Esophagus muscularis mucosa (tissue), 4 donors: ENCODE results near the gene FBXO34. TPM values are rescaled to one million over a fixed set of nuclear protein-coding genes. Genes with fewer than 3 reads are reported as not detected.

Experiments
- DNase-seq: peaks from one replicate; pipeline ENCODE4 v3.0.0-alpha.2; 2017; ENCODE audit errors: extremely low spot score
- H3K27ac ChIP-seq, 4 donors: fragments of 200-600 bp; sonication (generic); replicated peaks in 1 of 4; 1 replicate in 3 of 4; 2 replicates in 1 of 4; pipeline ENCODE4 v1.5.1; 2016 to 2019; ENCODE audit warnings: mild to moderate bottlenecking in 1 of 4
- H3K27me3 ChIP-seq, 4 donors: fragments of 200-600 bp; sonication (generic); one replicate each; pipeline versions ENCODE4 v1.5.1 to v1.6.0; 2016 to 2019
- H3K36me3 ChIP-seq, 4 donors: fragments of 200-600 bp; sonication (generic); one replicate each; pipeline ENCODE4 v1.5.1; 2016 to 2019
- H3K4me1 ChIP-seq, 4 donors: fragments of 200-600 bp; sonication (generic); one replicate each; pipeline ENCODE4 v1.5.1; 2016 to 2019
- H3K4me3 ChIP-seq, 4 donors: fragments of 200-600 bp; sonication (generic); 1 replicate in 2 of 4; 2 replicates in 2 of 4; pipeline ENCODE4 v1.5.1; 2016 to 2019; ENCODE audit warnings: mild to moderate bottlenecking in 4 of 4, moderate library complexity in 1 of 4
- H3K9me3 ChIP-seq, 4 donors: fragments of 200-600 bp; sonication (generic); 1 replicate in 3 of 4; 2 replicates in 1 of 4; pipeline ENCODE4 v1.5.1; 2016 to 2019
- EP300 ChIP-seq: sonication (generic); formaldehyde crosslinking; IDR thresholded peaks from one replicate; pipeline ENCODE4 v1.6.1; 2017; ENCODE audit warnings: antibody characterized with exemption
- POLR2A ChIP-seq: fragments of 450-650 bp; IDR thresholded peaks from one replicate; pipeline ENCODE4 v1.6.1; 2017; ENCODE audit warnings: antibody characterized with exemption, moderate library complexity, mild to moderate bottlenecking, low read depth
- POLR2AphosphoS5 ChIP-seq, 2 donors: sonication (generic); formaldehyde crosslinking; IDR thresholded peaks; one replicate each; pipeline ENCODE4 v1.6.1; 2017; ENCODE audit warnings: antibody characterized with exemption in 2 of 2
- WGBS: methylation state at CpG from one replicate; pipeline ENCODE4 v1.1.5; 2018; 5-methylcytosine and 5-hydroxymethylcytosine counted together
- intact Hi-C: fragments of 100-400 bp; cut with DNase I; formaldehyde crosslinking; loops from one replicate; pipeline ENCODE4 v1.15.1; 2023
- total RNA-seq, 4 donors: library from RNA; depleted of rRNA; stranded (reverse); fragments of >200 nt; gene quantifications; one replicate each; pipeline versions ENCODE4 v1.1.0 to v1.2.1, GENCODE V29; 2016
- TF ChIP-seq, protein P1 (sequence below), 3 experiments: fragments of 200-600 bp in 2 of 3; fragments of 450-650 bp in 1 of 3; sonication (generic) in 2 of 3; IDR thresholded peaks; one replicate each; pipeline ENCODE4 v1.5.1; 2017 to 2019; ENCODE audit warnings: antibody characterized with exemption in 3 of 3, mild to moderate bottlenecking in 2 of 3, moderate library complexity in 1 of 3

Gene FBXO34
- total RNA-seq, 4 donors from 2014 or later = 16.2 to 22.0 (median 20.4) TPM

GRCh38 chr14:55285048-55285652 lies 13.9 kb downstream of the FBXO34 start:
- no peaks in the 10 kb centered on the region for H3K36me3 ChIP-seq
- TF ChIP-seq, protein P1, sequence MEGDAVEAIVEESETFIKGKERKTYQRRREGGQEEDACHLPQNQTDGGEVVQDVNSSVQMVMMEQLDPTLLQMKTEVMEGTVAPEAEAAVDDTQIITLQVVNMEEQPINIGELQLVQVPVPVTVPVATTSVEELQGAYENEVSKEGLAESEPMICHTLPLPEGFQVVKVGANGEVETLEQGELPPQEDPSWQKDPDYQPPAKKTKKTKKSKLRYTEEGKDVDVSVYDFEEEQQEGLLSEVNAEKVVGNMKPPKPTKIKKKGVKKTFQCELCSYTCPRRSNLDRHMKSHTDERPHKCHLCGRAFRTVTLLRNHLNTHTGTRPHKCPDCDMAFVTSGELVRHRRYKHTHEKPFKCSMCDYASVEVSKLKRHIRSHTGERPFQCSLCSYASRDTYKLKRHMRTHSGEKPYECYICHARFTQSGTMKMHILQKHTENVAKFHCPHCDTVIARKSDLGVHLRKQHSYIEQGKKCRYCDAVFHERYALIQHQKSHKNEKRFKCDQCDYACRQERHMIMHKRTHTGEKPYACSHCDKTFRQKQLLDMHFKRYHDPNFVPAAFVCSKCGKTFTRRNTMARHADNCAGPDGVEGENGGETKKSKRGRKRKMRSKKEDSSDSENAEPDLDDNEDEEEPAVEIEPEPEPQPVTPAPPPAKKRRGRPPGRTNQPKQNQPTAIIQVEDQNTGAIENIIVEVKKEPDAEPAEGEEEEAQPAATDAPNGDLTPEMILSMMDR (IDR thresholded peaks at IDR 0.05) = no peak
- TF ChIP-seq EP300 = no peak
- no peak for TF ChIP-seq POLR2A
- TF ChIP-seq POLR2AphosphoS5 (IDR thresholded peaks at IDR 0.05) = no peak
- H3K9me3 ChIP-seq = no peaks in the 10 kb centered on the region
- peaks cover 16 to 24% (median 20%) of the 10 kb centered on the region in 4 donors for H3K4me1 ChIP-seq
- WGBS = 86% methylated on average over 13 of the region's 13 CpGs
- intact Hi-C loops = no loop called here
- no peaks in the 10 kb centered on the region for H3K27me3 ChIP-seq
- no peak overlapping the region for H3K4me3 ChIP-seq
- no peak overlapping the region for H3K27ac ChIP-seq
- DNase-seq = no peak

DNA sequence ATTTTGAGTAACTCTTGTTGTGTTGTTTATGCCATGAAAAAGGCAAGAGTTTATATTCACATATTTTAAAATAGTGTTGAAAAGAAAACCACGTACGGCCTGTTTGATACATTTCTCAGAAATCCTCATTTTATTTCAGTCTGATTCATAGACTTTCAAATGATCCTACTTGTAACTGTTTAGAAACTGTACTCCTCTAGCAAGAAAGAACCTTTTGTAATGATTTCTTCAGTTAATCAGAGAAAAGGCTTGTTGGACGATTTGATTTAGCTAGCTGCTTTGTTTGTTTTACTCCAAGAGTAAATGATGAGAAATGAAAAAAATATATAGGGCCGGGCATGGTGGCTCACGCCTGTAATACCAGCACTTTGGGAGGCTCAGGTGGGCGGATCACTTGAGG lies 17.2 kb downstream of the FBXO34 start:
- WGBS = 80% methylated on average over 6 of the region's 6 CpGs

DNA sequence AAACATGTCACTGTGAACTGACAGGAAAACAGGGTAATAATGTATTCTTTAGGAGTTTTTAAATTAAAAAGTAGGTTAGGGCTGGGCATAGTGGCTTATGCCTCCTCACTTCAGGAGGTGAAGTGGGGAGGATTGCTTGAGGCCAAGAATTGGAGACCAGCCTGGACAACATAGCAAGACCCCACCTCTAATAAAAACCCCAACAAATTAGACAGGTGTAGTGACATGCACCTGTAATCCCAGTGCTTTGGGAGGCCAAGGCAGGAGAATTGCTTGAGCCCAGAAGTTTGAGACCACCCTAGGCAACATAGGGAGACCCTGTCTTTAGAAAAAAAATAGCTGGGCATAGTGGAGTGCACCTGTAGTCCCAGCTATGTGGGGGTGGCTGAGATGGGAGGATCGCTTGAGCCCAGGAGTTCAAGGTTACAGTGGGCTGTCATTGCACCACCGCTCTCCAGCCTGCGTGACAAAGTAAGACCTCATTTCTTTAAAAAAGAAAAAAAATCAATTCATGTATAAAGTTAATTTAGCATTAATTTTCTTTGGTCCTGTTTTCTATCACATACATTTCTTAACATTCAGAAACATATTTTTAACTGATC lies 20.4 kb downstream of the FBXO34 start:
- Histone ChIP-seq H3K27ac (no peak overlapping the region), H3K36me3 (no peaks in the 10 kb centered on the region), H3K9me3 (no peaks in the 10 kb centered on the region), H3K27me3 (no peaks in the 10 kb centered on the region), H3K4me3 (no peak overlapping the region), H3K4me1 (peaks cover 1 to 14% (median 5%) of the 10 kb centered on the region in 4 donors)
- TF ChIP-seq POLR2A (no peak), POLR2AphosphoS5 (IDR thresholded peaks at IDR 0.05) (no peak), EP300 (no peak)
- TF ChIP-seq, protein P1 (IDR thresholded peaks at IDR 0.05) = no peak
- DNase-seq = no peak
- intact Hi-C loops = no loop called here
- WGBS = 99% methylated on average over 3 of the region's 3 CpGs

More for the DNA sequence above, 17.2 kb downstream of the FBXO34 start:
- Histone ChIP-seq H3K27ac (no peak overlapping the region), H3K4me3 (no peak overlapping the region), H3K9me3 (no peaks in the 10 kb centered on the region), H3K27me3 (no peaks in the 10 kb centered on the region), H3K4me1 (peaks cover 3 to 27% (median 18%) of the 10 kb centered on the region in 4 donors), H3K36me3 (no peaks in the 10 kb centered on the region)
- DNase-seq = no peak
- intact Hi-C loops = no loop called here
- TF ChIP-seq, protein P1 (IDR thresholded peaks at IDR 0.05) = no peak
- TF ChIP-seq POLR2AphosphoS5 (IDR thresholded peaks at IDR 0.05) (no peak), EP300 (no peak), POLR2A (no peak)

GRCh38 chr14:55294603-55295002 lies 23.4 kb downstream of the FBXO34 start:
- H3K27ac ChIP-seq = no peak overlapping the region
- no peak overlapping the region for H3K4me3 ChIP-seq
- intact Hi-C loops = no loop called here
- H3K4me1 ChIP-seq = peaks cover 9 to 22% (median 14%) of the 10 kb centered on the region in 4 donors
- peaks cover 0 to 11% (median 4%) of the 10 kb centered on the region in 4 donors for H3K36me3 ChIP-seq
- H3K9me3 ChIP-seq = no peaks in the 10 kb centered on the region
- 95% methylated on average over 3 of the region's 3 CpGs for WGBS
- no peak for DNase-seq
- no peaks in the 10 kb centered on the region for H3K27me3 ChIP-seq
- no peak for TF ChIP-seq EP300
- TF ChIP-seq, protein P1 (IDR thresholded peaks at IDR 0.05) = no peak
- TF ChIP-seq POLR2A = no peak
- TF ChIP-seq POLR2AphosphoS5 (IDR thresholded peaks at IDR 0.05) = no peak
